ENCODE results near the gene ROR2.

Gene ROR2

GRCh38 chr9:91710158-91710557 is 239.9 kb downstream of the ROR2 start:
- no peak for DNase-seq

- DNase-seq = no peak
Observed at GRCh38 chr9:91705386-91705785, 244.6 kb downstream of the ROR2 start.

GRCh38 chr9:91700475-91700874 is 249.6 kb downstream of the ROR2 start:
- DNase-seq = no peak

- no peak for DNase-seq
Observed at GRCh38 chr9:91698266-91698665, 251.8 kb downstream of the ROR2 start.

GRCh38 chr9:91697201-91697600 is 252.8 kb downstream of the ROR2 start:
- DNase-seq = no peak

- DNase-seq = no peak
Observed at GRCh38 chr9:91694081-91694870, 255.8 kb downstream of the ROR2 start.

GRCh38 chr9:91693226-91693625 is 256.8 kb downstream of the ROR2 start:
- no peak for DNase-seq

- DNase-seq = no peak
Observed at GRCh38 chr9:91690540-91691249, 259.3 kb downstream of the ROR2 start.

- no peak for DNase-seq
Observed at GRCh38 chr9:91689006-91689405, 261.0 kb downstream of the ROR2 start.

- DNase-seq = no peak
Observed at GRCh38 chr9:91683269-91683668, 266.8 kb downstream of the ROR2 start.

- no peak for DNase-seq
Observed at GRCh38 chr9:91682806-91683205, 267.2 kb downstream of the ROR2 start.

- peak; percentile 45 to 54 for DNase-seq
Observed at GRCh38 chr9:91681461-91682305, 268.3 kb downstream of the ROR2 start.

- DNase-seq = no peak
Observed at GRCh38 chr9:91680998-91681397, 269.0 kb downstream of the ROR2 start.

GRCh38 chr9:91680106-91680505 is 269.9 kb downstream of the ROR2 start:
- DNase-seq = no peak

GRCh38 chr9:91678807-91679580 is 271.0 kb downstream of the ROR2 start:
- DNase-seq = no peak

- no peak for DNase-seq
Observed at GRCh38 chr9:91677822-91678436, 272.1 kb downstream of the ROR2 start.

GRCh38 chr9:91677331-91677730 is 272.7 kb downstream of the ROR2 start:
- DNase-seq = no peak

- DNase-seq = no peak
Observed at GRCh38 chr9:91676046-91676445, 274.0 kb downstream of the ROR2 start.

- no peak for DNase-seq
Observed at GRCh38 chr9:91664663-91665062, 285.4 kb downstream of the ROR2 start.

GRCh38 chr9:91663858-91664257 is 286.2 kb downstream of the ROR2 start:
- no peak for DNase-seq

- no peak for DNase-seq
Observed at GRCh38 chr9:91661451-91661850, 288.6 kb downstream of the ROR2 start.

- DNase-seq = no peak
Observed at GRCh38 chr9:91660521-91660920, 289.5 kb downstream of the ROR2 start.
